MCF 10A (cell line): ENCODE data around the gene P2RX1. TPM values are rescaled to one million over a fixed set of nuclear protein-coding genes. Genes with fewer than 3 reads are reported as not detected.

Source experiments
- BruUV-seq: library from RNA; stranded (reverse); fragments of 400-500 nt; replicated peaks from 2 replicates; lab custom pipeline; 2021; lab: Mats Ljungman, UMichigan
- CTCF ChIA-PET: fragments of 300-600 bp; sonication (Branson Sonifier 250); formaldehyde crosslinking; extraction: SDS; loops from one replicate; lab custom pipeline; 2021; ENCODE audit warnings: antibody characterized with exemption, inconsistent platforms; lab: Yijun Ruan, JAX
- POLR2A ChIA-PET: fragments of 300-600, 350-650 bp; sonication (Branson Sonifier 250); formaldehyde crosslinking; extraction: SDS; loops from one replicate; lab custom pipeline; 2020; ENCODE audit warnings: antibody characterized with exemption, inconsistent platforms; lab: Yijun Ruan, JAX
- DNase-seq: peaks from one replicate; pipeline ENCODE4 v3.0.0-alpha.2; 2018; ENCODE audit not compliant: unreplicated experiment
- H3K27ac Mint-ChIP-seq: one replicate; pipeline ENCODE4 v1.8.0; 2022; ENCODE audit warnings: mild to moderate bottlenecking, low read depth, mixed read lengths; ENCODE audit not compliant: unreplicated experiment
- H3K27me3 Mint-ChIP-seq: one replicate; pipeline ENCODE4 v1.8.0; 2022; ENCODE audit warnings: mixed read lengths; ENCODE audit not compliant: insufficient read depth, unreplicated experiment
- H3K36me3 Mint-ChIP-seq: one replicate; pipeline ENCODE4 v1.8.0; 2022; ENCODE audit warnings: mild to moderate bottlenecking, moderate library complexity, mixed read lengths; ENCODE audit not compliant: insufficient read depth, unreplicated experiment
- H3K4me1 Mint-ChIP-seq: one replicate; pipeline ENCODE4 v1.8.0; 2022; ENCODE audit warnings: mixed read lengths; ENCODE audit not compliant: insufficient read depth, unreplicated experiment
- H3K4me3 Mint-ChIP-seq: one replicate; pipeline ENCODE4 v1.8.0; 2022; ENCODE audit warnings: mild to moderate bottlenecking, moderate library complexity, mixed read lengths; ENCODE audit not compliant: unreplicated experiment
- H3K9me3 Mint-ChIP-seq: one replicate; pipeline ENCODE4 v1.8.0; 2022; ENCODE audit warnings: mixed read lengths; ENCODE audit not compliant: unreplicated experiment
- CTCF ChIP-seq: fragments of 200-600 bp; IDR thresholded peaks from one replicate; pipeline ENCODE4 v1.8.0; 2022; ENCODE audit warnings: antibody characterized with exemption, mild to moderate bottlenecking; ENCODE audit not compliant: unreplicated experiment
- intact Hi-C: fragments of 100-400 bp; cut with micrococcal nuclease; formaldehyde crosslinking; loops from 2 replicates; pipeline ENCODE4 v1.14.1; 2022
- total RNA-seq: library from RNA; stranded (reverse); gene quantifications from 2 replicates; pipeline ENCODE4 v1.2.3, GENCODE V29; 2022

The P2RX1 gene
- total RNA-seq, 1 experiment from 2014 or later, result not detected

GRCh38 chr17:3894188-3894587 is 22.1 kb downstream of the P2RX1 start:
- no peak overlapping the region for H3K27ac Mint-ChIP-seq
- peak overlapping the region; percentile 72 for H3K4me3 Mint-ChIP-seq
- no TSS peak for BruUV-seq
- POLR2A ChIA-PET, result interaction anchor here (0.6 to 1.0 kb wide), 2 partner anchors 131 to 1939 kb away, joined by 3 read pairs; no protein-coding TSS in a partner anchor
- peaks cover 7% of the 10 kb centered on the region for H3K36me3 Mint-ChIP-seq
- no peak for DNase-seq
- CTCF ChIA-PET, result interaction anchor here (0.5 to 3.0 kb wide), 4 partner anchors 19 to 1577 kb away, joined by 3 to 20 read pairs (median 5); no protein-coding TSS in a partner anchor
- H3K9me3 Mint-ChIP-seq, result no peaks in the 10 kb centered on the region
- peaks cover 35% of the 10 kb centered on the region for H3K4me1 Mint-ChIP-seq
- H3K27me3 Mint-ChIP-seq, result no peaks in the 10 kb centered on the region
- no peak for TF ChIP-seq CTCF
- intact Hi-C loops, result no loop called here

DNA sequence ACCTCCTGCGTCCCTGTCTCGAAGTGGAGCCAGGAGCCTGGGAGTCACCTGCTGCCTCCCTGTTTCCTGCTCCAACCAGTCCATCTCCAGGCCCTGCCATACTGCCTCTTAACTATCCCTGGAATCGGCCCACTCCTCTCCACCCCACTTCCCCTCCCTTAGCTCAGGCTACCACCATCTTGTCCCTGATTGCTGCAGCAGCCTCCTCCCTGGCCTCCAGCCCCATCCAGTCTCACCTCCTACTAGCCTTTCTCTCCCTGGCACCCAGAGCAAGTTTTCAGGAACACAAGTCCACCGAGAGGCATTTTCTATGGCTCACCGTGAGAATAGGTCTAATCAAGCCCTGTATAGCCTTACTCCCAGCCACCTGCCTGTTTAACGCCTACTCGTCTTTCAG is 22.5 kb downstream of the P2RX1 start:
- ChIA-PET CTCF (interaction anchor here (3.0 kb wide), 1 partner anchor 20 kb away, joined by 20 read pairs; no protein-coding TSS in a partner anchor), POLR2A (interaction anchor here (0.6 to 1.1 kb wide), 2 partner anchors 170 to 1939 kb away, joined by 3 read pairs; partner anchors contain the start of gene HASPIN)
- no peak for DNase-seq
- Mint-ChIP-seq H3K27me3 (no peaks in the 10 kb centered on the region), H3K4me3 (peak overlapping the region; percentile 72), H3K36me3 (peaks cover 7% of the 10 kb centered on the region), H3K9me3 (no peaks in the 10 kb centered on the region), H3K27ac (no peak overlapping the region), H3K4me1 (peaks cover 35% of the 10 kb centered on the region)
- no TSS peak for BruUV-seq
- no peak for TF ChIP-seq CTCF
- intact Hi-C loops, result no loop called here

- CTCF ChIA-PET, result interaction anchor here (3.0 kb wide), 1 partner anchor 20 kb away, joined by 20 read pairs; no protein-coding TSS in a partner anchor
- intact Hi-C loops, result no loop called here
- H3K4me1 Mint-ChIP-seq, result peaks cover 38% of the 10 kb centered on the region
- peak; percentile 83 for DNase-seq
- BruUV-seq, result no TSS peak
- peaks cover 7% of the 10 kb centered on the region for H3K36me3 Mint-ChIP-seq
- TF ChIP-seq CTCF, result no peak
- H3K27ac Mint-ChIP-seq, result no peak within 1 kb of the TSS
- H3K9me3 Mint-ChIP-seq, result no peaks in the 10 kb centered on the region
- POLR2A ChIA-PET, result interaction anchor here (0.6 to 1.9 kb wide), 4 partner anchors 8 to 664 kb away, joined by 3 to 4 read pairs (median 3); partner anchors contain the start of gene HASPIN
- no peaks in the 10 kb centered on the region for H3K27me3 Mint-ChIP-seq
- peak within 1 kb of the TSS; percentile 72 for H3K4me3 Mint-ChIP-seq
Observed at GRCh38 chr17:3893003-3893719, 23.1 kb downstream of the P2RX1 start, which contains the start of gene CAMKK1. TSS of gene CAMKK1 (minus strand) at chr17:3893053. CDS start at chr17:3885687, 7,366 bp downstream.
